ENCODE data around the gene VSX1.

VSX1 gene

GRCh38 chr20:25038591-25039015 lies 43.3 kb downstream of the VSX1 start:
- no peak for DNase-seq

GRCh38 chr20:25038103-25038410 lies 43.9 kb downstream of the VSX1 start:
- no peak for DNase-seq

DNA sequence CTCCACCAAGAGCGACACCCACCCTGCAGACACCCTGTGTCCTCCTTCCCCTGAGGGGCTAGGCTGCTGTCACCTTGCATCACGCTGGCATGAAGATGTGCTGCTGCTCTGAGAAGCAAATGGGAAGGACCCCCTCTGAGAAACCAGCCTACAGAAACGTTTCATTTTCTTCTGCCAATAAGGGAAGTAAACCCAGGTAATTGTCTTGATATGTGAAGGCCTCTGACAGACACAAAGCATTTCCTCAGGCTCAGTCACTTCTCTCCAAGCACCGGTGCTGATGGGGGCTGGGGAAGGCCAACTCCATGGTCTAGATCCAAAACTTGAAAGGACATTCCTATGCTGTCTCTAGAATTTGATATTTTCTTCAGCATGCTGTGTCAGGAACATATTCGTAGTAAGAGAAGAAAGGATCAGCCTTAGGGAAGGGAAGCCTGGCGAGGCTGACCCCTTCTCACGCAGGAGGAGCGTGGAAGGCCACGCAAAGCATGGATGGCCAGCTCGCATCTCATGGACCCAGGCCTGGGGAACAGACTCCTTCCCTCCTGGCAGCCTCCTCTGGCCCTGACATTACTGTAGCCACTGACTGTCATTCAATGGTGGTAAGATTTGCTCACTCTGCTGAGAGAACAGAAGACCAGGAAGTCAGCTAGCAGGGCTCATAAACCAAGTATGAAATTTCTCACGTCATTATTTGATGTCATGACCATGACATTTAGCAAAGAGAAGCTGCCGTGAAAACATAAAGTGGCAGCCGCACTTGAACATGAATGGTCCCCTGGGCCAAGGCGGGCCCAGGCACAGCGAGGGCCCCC lies 44.4 kb downstream of the VSX1 start:
- DNase-seq = no peak

GRCh38 chr20:25036331-25036936 lies 45.5 kb downstream of the VSX1 start:
- DNase-seq = peak; percentile 28

- peak; percentile 62 for DNase-seq
Observed at GRCh38 chr20:25035921-25036320, 46.0 kb downstream of the VSX1 start.

DNA sequence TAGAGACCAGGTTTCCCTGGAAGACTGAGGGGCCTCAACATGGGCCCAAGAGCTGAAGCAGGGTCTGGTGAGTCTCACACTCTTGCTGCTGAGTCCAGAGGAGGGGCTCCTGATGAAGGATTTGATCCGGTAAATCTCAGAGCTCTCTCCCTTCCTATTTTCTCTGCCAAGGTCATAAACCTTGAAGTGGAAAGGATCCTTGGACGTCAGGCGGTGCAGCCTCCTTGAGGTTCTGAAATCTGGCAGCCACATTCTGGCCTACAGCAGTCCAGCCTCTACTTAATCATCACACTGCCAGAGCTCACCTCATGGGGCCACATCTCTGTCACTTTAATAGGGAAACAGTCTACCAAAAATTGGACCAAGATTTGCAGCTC lies 48.0 kb downstream of the VSX1 start:
- no peak for DNase-seq

DNA sequence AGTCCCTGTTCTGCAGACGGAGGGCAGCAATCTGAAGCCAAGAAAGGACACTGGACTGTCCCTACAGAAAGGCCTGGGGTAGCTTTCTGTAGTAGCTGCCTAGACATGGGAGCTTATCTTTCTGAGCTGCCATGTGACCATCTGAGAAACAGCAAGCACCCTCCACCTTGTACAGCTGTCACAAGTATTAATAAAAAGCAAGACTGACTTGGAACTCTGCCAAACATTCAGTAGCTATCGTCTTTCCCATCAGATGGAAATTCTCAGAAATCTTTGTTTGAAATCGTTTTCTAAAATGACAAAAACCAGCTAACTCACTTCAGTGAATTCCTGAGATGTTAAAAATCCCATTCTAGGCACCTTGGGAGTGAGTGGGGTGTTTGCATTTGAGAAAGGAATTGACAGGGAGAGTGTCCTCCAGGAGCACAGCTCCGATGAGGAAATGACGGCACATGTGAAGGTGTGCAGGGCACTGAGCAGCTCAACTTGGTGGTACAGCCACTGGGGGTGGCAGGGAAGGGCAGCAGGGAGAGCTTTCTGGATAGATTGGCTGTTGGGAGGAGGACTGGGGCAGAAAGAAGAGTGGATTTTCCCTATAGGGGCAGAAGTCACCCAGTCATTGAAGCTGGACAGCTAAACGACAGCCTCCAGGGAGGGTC lies 48.5 kb downstream of the VSX1 start:
- no peak for DNase-seq

DNA sequence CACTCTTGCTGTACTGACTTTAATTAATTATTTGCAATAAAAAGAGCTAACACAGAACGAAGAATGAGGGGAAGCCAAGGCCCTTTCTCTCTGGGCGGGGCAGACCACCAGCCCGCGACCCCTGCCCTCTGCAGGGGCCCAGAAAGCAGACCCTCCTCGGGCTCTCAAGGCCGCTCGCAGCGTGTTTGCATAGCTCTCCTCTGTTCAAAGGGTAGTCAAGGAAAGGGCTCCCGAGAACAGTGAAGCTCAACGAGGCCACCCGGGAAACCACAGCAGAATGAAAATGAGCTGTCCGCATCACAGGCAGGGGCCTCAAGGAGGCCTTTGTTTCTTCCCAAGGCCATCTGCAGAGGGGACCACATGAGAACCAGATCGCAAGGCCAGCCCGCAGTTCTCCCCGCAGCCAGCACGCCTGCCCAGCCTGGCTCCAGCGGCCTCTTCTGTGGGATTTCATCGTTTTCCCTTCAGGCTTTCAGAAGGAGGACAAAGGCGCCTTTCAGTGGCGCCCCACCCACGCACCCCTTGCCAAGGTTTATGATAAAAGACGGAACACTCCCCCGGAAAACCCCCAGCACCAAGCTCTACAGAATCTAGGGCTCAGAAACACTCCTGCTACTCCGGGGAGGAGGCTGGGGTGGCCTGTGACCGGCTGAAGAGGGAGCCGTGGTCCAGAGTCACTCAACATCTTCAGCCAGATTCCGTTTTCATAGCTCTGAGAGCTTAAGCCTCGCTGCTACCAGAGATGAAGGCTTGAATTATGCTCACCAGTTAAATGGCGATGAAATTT lies 49.3 kb downstream of the VSX1 start:
- DNase-seq = no peak

DNA sequence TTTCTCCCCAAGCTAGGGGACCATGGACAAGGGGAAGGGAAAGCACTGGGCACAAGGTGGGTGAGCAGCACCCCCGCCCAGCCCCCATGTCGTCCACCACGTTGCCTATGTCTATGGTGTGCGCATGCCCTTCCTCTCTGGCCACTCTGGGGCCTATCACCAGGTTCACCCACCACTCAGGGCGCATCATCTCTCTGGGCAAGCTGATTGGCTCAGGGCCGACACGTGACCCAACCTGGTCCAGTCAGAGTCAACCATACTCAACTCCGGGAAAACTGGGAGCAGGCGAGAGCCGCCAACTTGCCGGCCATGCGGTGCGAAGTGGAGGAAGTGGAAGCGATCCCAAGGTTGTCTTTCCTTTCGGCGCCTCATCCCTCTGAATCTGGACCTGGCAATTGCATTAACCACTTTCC lies 49.9 kb downstream of the VSX1 start:
- DNase-seq = no peak

DNA sequence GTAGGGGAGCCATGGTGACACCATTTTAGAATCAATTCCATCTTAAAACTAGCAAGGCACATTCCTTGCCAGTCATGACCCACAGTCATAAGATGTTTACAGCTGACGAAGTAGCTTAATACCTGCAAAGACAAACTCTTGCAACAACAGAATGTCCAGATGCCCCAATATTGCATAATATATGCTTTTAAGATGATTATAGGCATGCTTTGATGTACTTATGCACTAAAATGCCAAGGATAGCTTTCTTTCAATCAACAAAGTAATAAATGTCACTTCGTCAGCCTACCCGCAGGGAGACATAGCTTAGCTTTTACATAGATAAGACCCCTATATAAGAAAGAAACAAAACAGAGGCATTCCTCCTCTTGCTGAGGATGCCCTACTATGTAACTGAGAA lies 50.7 kb downstream of the VSX1 start:
- no peak for DNase-seq

- DNase-seq = no peak
Observed at GRCh38 chr20:25030649-25031207, 51.2 kb downstream of the VSX1 start.

- DNase-seq = no peak
Observed at GRCh38 chr20:25030007-25030648, 51.8 kb downstream of the VSX1 start.

DNA sequence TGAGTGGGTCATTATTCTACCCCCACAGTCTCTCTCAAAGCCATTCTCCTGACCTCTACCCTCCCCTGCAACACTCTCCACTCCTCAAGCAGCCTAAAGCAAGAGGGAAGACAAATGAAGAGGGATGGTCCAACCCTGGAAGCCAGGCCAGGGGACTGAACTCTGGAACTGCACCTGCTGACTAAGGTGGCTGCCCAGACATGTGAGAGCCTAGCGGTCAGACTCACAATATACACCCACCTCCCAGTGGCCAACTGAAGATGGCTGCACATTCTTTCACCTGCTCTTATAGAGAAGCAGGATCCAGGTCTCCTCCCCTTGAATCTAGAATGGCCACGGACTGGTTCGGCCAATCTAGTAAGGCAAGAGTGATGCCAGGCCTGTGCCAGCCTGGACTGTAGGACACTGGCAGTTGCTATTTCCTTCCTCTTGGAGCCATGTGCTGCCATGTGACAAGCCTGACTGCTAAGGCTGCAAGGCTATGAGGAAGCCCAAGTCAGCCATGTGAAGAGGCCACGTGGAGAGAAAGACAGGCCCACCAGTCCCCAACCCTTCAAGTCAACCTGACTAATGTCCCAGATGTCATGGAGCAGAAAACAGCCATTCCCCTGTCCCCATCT lies 55.8 kb downstream of the VSX1 start:
- peak; percentile 15 for DNase-seq
